CD14-positive monocyte (primary cell): ENCODE measurements around the gene DIPK1A. TPM values are rescaled to one million over a fixed set of nuclear protein-coding genes. Genes with fewer than 3 reads are reported as not detected.

Experiments used
- DNase-seq, 3 donors: peaks; one replicate each; pipeline ENCODE4 v3.0.0-alpha.2; 2011 to 2022
- H2AFZ ChIP-seq: 2 replicates; pipeline ENCODE4 v1.6.0; 2012; ENCODE audit warnings: mild to moderate bottlenecking, low read depth, low read length, inconsistent platforms; ENCODE audit not compliant: insufficient read depth, poor library complexity, severe bottlenecking
- H3K27ac ChIP-seq, 2 donors: 1 replicate in 1 of 2; 2 replicates in 1 of 2; pipeline ENCODE4 v1.5.1; 2012 to 2013; ENCODE audit warnings: low read length in 2 of 2, control low read depth in 1 of 2, inconsistent platforms in 1 of 2, low read depth in 1 of 2, mild to moderate bottlenecking in 1 of 2
- H3K27me3 ChIP-seq, 2 donors: one replicate each; pipeline versions ENCODE4 v1.6.0 to v1.6.1; 2011 to 2013; ENCODE audit warnings: low read length in 2 of 2; ENCODE audit not compliant: control insufficient read depth in 2 of 2, insufficient read depth in 2 of 2
- H3K36me3 ChIP-seq, 2 donors: replicated peaks in 1 of 2; 1 replicate in 1 of 2; 2 replicates in 1 of 2; pipeline versions ENCODE4 v1.5.1 to v1.6.1; 2012 to 2013; ENCODE audit warnings: low read length in 2 of 2, control low read depth in 1 of 2, inconsistent platforms in 1 of 2, mild to moderate bottlenecking in 1 of 2; ENCODE audit not compliant: insufficient read depth in 2 of 2, control insufficient read depth in 1 of 2
- H3K4me1 ChIP-seq, 2 donors: 1 replicate in 1 of 2; 2 replicates in 1 of 2; pipeline versions ENCODE4 v1.5.1 to v1.6.1; 2012 to 2013; ENCODE audit warnings: low read length in 2 of 2, control low read depth in 1 of 2, inconsistent platforms in 1 of 2, mild to moderate bottlenecking in 1 of 2, moderate library complexity in 1 of 2; ENCODE audit not compliant: insufficient read depth in 2 of 2, control insufficient read depth in 1 of 2
- H3K4me2 ChIP-seq: replicated peaks from 2 replicates; pipeline ENCODE3; 2012; ENCODE audit warnings: low read length, moderate library complexity, mild to moderate bottlenecking; ENCODE audit not compliant: poor library complexity, severe bottlenecking; ENCODE audit errors: extremely low read depth
- H3K4me3 ChIP-seq, 3 experiments: fragments of 200-600 bp in 1 of 3; sonication (generic) in 1 of 3; replicated peaks in 1 of 3; 1 replicate in 2 of 3; 2 replicates in 1 of 3; pipeline ENCODE4 v1.5.1; 2011 to 2013; ENCODE audit warnings: low read length in 3 of 3, mild to moderate bottlenecking in 3 of 3, control low read depth in 2 of 3, low read depth in 2 of 3, inconsistent platforms in 1 of 3, moderate library complexity in 1 of 3
- H3K79me2 ChIP-seq: 2 replicates; pipeline ENCODE4 v1.6.0; 2012; ENCODE audit warnings: mild to moderate bottlenecking, control low read depth, inconsistent platforms, low read length, moderate library complexity; ENCODE audit not compliant: insufficient read depth
- H3K9ac ChIP-seq: 2 replicates; pipeline ENCODE4 v1.6.0; 2017; ENCODE audit warnings: low read length, mild to moderate bottlenecking; ENCODE audit not compliant: insufficient read depth, poor library complexity, severe bottlenecking
- H3K9me3 ChIP-seq, 2 donors: replicated peaks in 1 of 2; 1 replicate in 1 of 2; 2 replicates in 1 of 2; pipeline versions ENCODE4 v1.5.1 to v1.6.1; 2012 to 2013; ENCODE audit warnings: low read length in 2 of 2, control low read depth in 1 of 2; ENCODE audit not compliant: control insufficient read depth in 1 of 2, insufficient read depth in 1 of 2
- H4K20me1 ChIP-seq: 2 replicates; pipeline ENCODE4 v1.6.0; 2012; ENCODE audit warnings: mild to moderate bottlenecking, low read length, control low read depth, moderate library complexity; ENCODE audit not compliant: insufficient read depth
- H3K27ac Mint-ChIP-seq, 7 donors: one replicate each; pipeline ENCODE4 v1.8.0; 2020; ENCODE audit warnings: mild to moderate bottlenecking in 7 of 7, mixed read lengths in 7 of 7, moderate library complexity in 6 of 7, inconsistent platforms in 2 of 7
- H3K27me3 Mint-ChIP-seq, 3 donors: one replicate each; pipeline ENCODE4 v1.8.0; 2021 to 2022; ENCODE audit warnings: low read depth in 3 of 3, mild to moderate bottlenecking in 3 of 3, mixed read lengths in 3 of 3, moderate library complexity in 3 of 3, inconsistent platforms in 1 of 3
- H3K36me3 Mint-ChIP-seq, 2 donors: one replicate each; pipeline ENCODE4 v1.8.0; 2020; ENCODE audit warnings: mixed read lengths in 2 of 2, inconsistent platforms in 1 of 2, mild to moderate bottlenecking in 1 of 2
- H3K4me1 Mint-ChIP-seq: one replicate; pipeline ENCODE4 v1.8.0; 2020; ENCODE audit warnings: mild to moderate bottlenecking, mixed read lengths
- H3K4me3 Mint-ChIP-seq, 2 donors: one replicate each; pipeline ENCODE4 v1.8.0; 2020; ENCODE audit warnings: mild to moderate bottlenecking in 2 of 2, mixed read lengths in 2 of 2, moderate library complexity in 1 of 2
- H3K9me3 Mint-ChIP-seq, 7 donors: one replicate each; pipeline ENCODE4 v1.8.0; 2020 to 2022; ENCODE audit warnings: mixed read lengths in 7 of 7, mild to moderate bottlenecking in 6 of 7, moderate library complexity in 6 of 7, inconsistent platforms in 2 of 7
- CTCF ChIP-seq: fragments of 200-600 bp; IDR thresholded peaks from one replicate; pipeline ENCODE4 v1.8.0; 2022; ENCODE audit warnings: antibody characterized with exemption, mild to moderate bottlenecking
- WGBS: methylation state at CpG from one replicate; pipeline ENCODE4 v1.1.5; 2013; ENCODE audit warnings: missing lambda C conversion rate; ENCODE audit not compliant: insufficient coverage; 5-methylcytosine and 5-hydroxymethylcytosine counted together
- intact Hi-C, 2 donors: fragments of 100-400 bp; cut with micrococcal nuclease; formaldehyde crosslinking; loops; one replicate each; pipeline versions ENCODE4 v1.15.0 to v1.15.1; 2023
- polyA plus RNA-seq, 3 donors: library from polyadenylated mRNA; depleted of rRNA in 1 of 3; unstranded in 2 of 3; stranded (reverse) in 1 of 3; fragments of 300-500 nt in 2 of 3; fragments of >200 nt in 1 of 3; fragmentation: Illumina TruSeq in 2 of 3; gene quantifications; 1 replicate in 2 of 3; 2 replicates in 1 of 3; pipeline ENCODE4 v1.2.3, GENCODE V29; 2012 to 2021

The DIPK1A gene
- polyA plus RNA-seq, 3 donors: 0.45 to 1.4 (median 0.83) TPM

- no peak overlapping the region for H2AFZ ChIP-seq
- no peaks in the 10 kb centered on the region for H4K20me1 ChIP-seq
- no peak overlapping the region for H3K4me3 ChIP-seq
- DNase-seq: no peak
- H3K79me2 ChIP-seq: no peaks in the 10 kb centered on the region
- 95% methylated on average over 2 of the region's 2 CpGs for WGBS
- Mint-ChIP-seq H3K9me3 (peaks cover 0 to 2% (median 0%) of the 10 kb centered on the region in 7 donors), H3K27ac (no peak overlapping the region), H3K27me3 (peaks cover 0 to 4% (median 0%) of the 10 kb centered on the region in 3 donors), H3K36me3 (no peaks in the 10 kb centered on the region), H3K4me3 (no peak overlapping the region), H3K4me1 (no peaks in the 10 kb centered on the region)
- intact Hi-C loops: no loop called here
- H3K9me3 ChIP-seq: no peaks in the 10 kb centered on the region
- no peaks in the 10 kb centered on the region for H3K27me3 ChIP-seq
- H3K36me3 ChIP-seq: no peaks in the 10 kb centered on the region
- H3K4me2 ChIP-seq: no peak overlapping the region
- TF ChIP-seq CTCF: no peak
- H3K4me1 ChIP-seq: no peaks in the 10 kb centered on the region
- no peak overlapping the region for H3K9ac ChIP-seq
- H3K27ac ChIP-seq: no peak overlapping the region
Measured at GRCh38 chr1:92907949-92908684, 53.1 kb downstream of the DIPK1A start.

GRCh38 chr1:92903765-92904164, 57.5 kb downstream of the DIPK1A start:
- Histone ChIP-seq H3K4me3 (no peak overlapping the region), H4K20me1 (no peaks in the 10 kb centered on the region), H3K4me1 (no peaks in the 10 kb centered on the region), H3K79me2 (no peaks in the 10 kb centered on the region), H3K9me3 (no peaks in the 10 kb centered on the region), H3K27ac (no peak overlapping the region), H3K9ac (no peak overlapping the region), H3K36me3 (no peaks in the 10 kb centered on the region), H3K4me2 (no peak overlapping the region), H3K27me3 (no peaks in the 10 kb centered on the region), H2AFZ (no peak overlapping the region)
- TF ChIP-seq CTCF: no peak
- intact Hi-C loops: no loop called here
- DNase-seq: no peak
- Mint-ChIP-seq H3K9me3 (peaks cover 0 to 12% (median 11%) of the 10 kb centered on the region in 7 donors), H3K36me3 (peaks cover 0 to 4% of the 10 kb centered on the region in 2 donors), H3K27me3 (peaks cover 0 to 2% (median 0%) of the 10 kb centered on the region in 3 donors), H3K4me3 (no peak overlapping the region), H3K27ac (no peak overlapping the region), H3K4me1 (no peaks in the 10 kb centered on the region)
- WGBS: no CpG with 5 or more reads among the region's 1 CpG
